Epithelial cell of esophagus (primary cell): ENCODE data around the gene PTPRH.

Source experiments
- DNase-seq: peaks from one replicate; pipeline ENCODE4 v3.0.0; 2010; ENCODE audit warnings: low read depth
- H3K4me3 ChIP-seq: 2 replicates; pipeline ENCODE4 v1.5.1; 2011; ENCODE audit warnings: mild to moderate bottlenecking, low read length, control low read depth
- CTCF ChIP-seq: IDR thresholded peaks from 2 replicates; pipeline ENCODE4 v1.5.1; 2011; ENCODE audit warnings: low read depth, mild to moderate bottlenecking, low read length, control low read depth, inconsistent platforms; ENCODE audit not compliant: insufficient read depth; ENCODE audit errors: missing control alignments

PTPRH gene

GRCh38 chr19:55160986-55161365 is 48.3 kb downstream of the PTPRH start:
- DNase-seq, result no peak
- no peak overlapping the region for H3K4me3 ChIP-seq
- no peak for TF ChIP-seq CTCF

- no peak overlapping the region for H3K4me3 ChIP-seq
- peak; percentile 88 for DNase-seq
Measured at GRCh38 chr19:55160128-55160985, 48.9 kb downstream of the PTPRH start.

GRCh38 chr19:55158848-55159749 is 50.2 kb downstream of the PTPRH start:
- DNase-seq, result peak; percentile 44
- no peak for TF ChIP-seq CTCF
- no peak overlapping the region for H3K4me3 ChIP-seq

More at GRCh38 chr19:55160128-55160985, 48.9 kb downstream of the PTPRH start:
- peak; percentile 91 for TF ChIP-seq CTCF

- DNase-seq, result no peak
- no peak for TF ChIP-seq CTCF
- no peak overlapping the region for H3K4me3 ChIP-seq
Measured at GRCh38 chr19:55158423-55158822, 50.9 kb downstream of the PTPRH start.

GRCh38 chr19:55157064-55157908 is 52.0 kb downstream of the PTPRH start, which contains the start of gene TNNI3:
TNNI3 (minus strand) TSS chr19:55157732; CDS start chr19:55157589, 143 bp downstream.
- no peak for DNase-seq
- H3K4me3 ChIP-seq, result no peak within 1 kb of the TSS
- no peak for TF ChIP-seq CTCF
